NCI-H1105 treated with DMSO at 0.1 percent for 48 hours (cell line): ENCODE results near the gene ZNF182.
"Not testable (repeated sequence)": the region's sequence is repeated elsewhere in the genome, so short reads cannot be mapped to it uniquely, and the experiment has no call there.

Source experiments
- DNase-seq: peaks from one replicate; lab custom pipeline; 2025; lab: John Stamatoyannopoulos, UW

The ZNF182 gene

DNA sequence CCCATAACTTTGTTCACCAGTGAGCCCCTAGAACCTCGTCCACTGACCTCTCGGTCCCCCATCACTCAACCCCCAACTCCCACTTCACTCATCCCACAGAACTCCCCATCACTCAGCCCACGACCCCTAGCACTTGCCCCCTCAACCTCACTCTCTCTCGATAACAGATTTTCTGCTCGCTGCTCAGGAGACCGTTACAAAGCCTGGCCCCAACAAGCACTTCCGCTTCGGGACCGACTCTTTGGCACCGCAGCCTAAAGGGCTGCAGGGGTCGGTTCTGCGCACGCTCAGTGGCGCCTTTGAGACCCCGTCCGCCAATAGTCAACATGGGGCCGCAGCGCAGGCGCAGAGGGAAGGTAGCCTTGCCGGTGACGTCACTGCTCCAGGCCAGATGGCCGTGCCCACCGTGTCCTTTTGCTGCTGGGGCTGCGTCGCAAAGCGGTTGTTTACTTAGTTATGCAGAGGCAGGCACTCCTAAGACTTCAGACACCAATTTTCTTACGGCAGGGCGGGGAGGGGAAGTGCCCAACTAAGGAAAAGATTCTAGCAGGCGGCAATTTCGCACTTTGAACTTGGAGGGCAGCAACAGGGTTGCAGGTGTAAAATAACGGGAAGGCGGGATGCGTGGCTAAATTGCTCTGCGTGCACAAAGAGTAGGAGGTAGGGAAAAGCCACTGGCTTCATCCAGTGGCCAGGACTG is at the start of gene ZNF182:
Gene ZNF182 (minus strand): TSS at position 232 of the 700 bp plus-strand sequence. CDS start 1,380 bp downstream, outside the sequence.
- peak; percentile 88 for DNase-seq

DNA sequence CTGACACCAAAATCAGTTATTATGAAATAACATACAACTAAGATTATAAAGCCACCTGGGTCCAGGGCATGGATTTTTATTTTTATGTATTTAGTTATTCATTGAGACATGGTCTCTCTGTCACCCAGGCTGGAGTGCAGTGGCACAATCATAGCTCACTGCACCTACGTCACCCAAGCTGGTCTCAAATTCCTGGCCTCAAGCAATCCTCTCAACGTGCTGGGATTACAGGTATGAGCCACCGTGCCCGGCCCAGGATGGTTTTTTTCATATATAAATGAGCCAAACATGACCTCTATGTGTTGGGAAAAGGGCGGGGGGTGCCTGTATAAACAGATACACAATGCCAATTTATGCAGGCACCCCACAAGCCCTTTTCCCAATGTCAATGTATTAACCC is 43.1 kb upstream of the ZNF182 start:
- no peak for DNase-seq

DNA sequence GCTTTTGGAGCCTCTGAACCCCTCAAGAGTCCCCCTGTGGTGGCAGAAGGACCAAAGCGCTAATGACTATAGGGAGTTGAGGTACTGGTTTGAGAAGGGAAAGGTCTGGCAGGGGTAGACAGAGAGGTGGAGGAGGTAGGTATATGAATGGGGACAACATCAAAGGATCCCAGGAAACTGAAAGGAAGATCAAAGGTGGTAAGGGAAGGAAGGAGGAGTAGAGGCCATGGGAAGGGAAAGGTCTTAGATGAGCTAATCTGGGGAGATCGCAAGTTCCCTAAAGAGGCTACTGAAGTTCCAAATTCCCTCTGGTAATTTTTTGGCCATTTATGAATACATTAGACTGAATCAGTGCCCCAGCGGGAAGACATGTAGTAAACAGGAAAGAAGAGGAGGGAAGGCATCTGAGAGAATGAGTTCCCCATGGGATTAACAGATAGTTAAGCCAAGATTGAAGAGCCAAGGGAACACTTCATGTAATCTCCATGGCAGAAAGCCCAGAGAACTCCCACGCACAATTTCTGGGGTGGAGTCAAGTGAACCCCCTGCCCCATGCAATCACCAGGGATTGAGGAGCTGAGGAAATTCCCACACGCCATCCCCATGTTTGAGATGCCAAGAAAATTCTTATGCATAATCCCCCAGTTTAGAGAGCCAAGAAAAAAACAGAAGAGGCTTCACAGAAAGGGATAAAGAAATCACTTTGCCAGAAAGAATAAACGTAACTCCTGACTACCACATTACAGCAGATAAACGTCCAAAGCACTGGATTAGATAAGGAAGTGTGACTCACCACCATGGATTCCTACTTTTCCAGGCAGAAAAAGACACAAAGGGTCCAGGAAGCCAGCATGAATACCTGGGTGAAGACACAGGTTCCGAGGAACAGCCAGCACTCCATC is 41.9 kb upstream of the ZNF182 start:
- DNase-seq = no peak

DNA sequence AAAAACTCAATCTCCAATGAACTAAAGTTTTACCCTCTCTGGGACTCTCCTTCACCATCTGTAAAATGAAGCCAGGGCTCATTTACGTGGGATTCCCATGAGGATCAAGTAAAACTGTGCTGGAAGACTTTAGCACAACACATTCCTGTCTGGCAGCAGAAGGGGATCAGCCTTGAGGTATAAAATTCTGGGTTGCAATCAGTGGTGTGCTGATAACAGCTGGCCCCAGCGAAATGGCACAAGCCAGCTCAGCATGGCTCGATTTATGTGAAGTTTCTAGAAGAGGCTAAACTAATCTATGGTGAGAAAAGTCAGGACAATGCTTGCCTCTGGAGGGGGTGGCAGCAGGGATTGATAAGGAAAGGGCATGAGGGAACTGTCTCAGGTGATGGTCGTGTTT is 39.3 kb upstream of the ZNF182 start:
- no peak for DNase-seq

DNA sequence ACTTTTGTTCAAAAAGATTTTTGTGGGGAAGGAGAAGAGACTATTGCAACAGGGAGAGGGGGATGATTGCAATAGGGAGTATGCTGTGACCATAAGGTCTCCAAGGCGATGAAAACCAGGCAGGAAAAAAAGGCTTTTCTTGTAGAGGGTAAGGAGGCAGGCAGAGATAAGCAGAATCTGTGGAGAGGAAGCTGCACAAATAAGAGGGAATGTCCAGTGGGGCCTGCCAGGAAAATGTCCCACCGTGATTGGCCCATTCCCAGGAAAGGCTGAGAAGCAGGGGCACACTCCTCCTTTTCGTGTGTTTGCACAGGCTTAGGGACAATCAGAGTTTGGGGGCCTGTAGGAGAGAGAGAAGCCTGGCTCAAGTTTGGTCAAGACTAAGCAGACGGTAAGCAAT is 32.1 kb upstream of the ZNF182 start:
- no peak for DNase-seq

DNA sequence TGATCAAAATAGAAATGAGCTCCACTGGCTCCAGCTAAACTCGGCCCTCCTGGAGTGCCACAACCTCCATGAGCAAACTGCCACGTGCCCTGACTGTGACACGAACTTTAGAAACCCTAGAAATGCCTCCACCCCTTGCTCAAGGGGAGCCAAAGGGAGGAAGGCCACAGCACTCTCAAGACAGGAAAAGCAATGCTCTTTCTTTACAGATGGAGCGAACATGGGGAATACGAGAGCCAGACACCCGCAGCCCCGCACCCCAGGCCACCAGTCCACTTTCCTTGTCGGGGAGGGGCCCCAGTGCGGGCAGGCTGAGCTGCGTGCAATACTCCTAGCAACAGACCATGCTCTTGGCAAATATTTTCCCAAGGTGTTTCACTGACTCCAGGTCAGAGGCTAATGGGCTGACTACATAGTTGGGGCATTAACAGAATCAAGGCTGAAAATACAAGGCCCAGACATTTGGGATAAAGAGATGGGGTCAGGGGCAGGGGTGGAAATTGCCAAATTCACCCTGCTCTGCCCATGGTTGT is 26.9 kb upstream of the ZNF182 start:
- not testable (repeated sequence) for DNase-seq

- DNase-seq = no peak
These were observed 26.4 kb upstream of the ZNF182 start for GRCh38 chrX:48030237-48030636.

DNA sequence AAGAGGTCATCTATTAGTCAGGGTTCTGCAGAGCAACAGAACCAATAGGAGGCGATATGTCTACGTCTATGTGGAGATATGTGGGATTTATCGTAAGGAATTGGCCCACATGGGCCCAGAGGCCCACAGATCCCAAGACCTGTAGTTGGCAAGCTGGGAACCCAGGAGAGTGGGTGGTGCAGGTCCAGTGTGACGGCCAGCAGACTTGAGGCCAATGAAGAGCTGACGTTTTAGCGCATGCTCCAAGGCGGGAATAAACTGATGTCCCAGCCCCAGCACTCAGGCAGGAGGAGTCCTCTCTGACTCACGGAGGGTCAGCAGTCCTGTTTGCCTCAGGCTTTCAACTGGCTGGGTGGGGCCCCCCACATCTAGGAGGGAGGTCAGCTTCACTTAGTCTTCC is 24.3 kb upstream of the ZNF182 start:
- no peak for DNase-seq

DNA sequence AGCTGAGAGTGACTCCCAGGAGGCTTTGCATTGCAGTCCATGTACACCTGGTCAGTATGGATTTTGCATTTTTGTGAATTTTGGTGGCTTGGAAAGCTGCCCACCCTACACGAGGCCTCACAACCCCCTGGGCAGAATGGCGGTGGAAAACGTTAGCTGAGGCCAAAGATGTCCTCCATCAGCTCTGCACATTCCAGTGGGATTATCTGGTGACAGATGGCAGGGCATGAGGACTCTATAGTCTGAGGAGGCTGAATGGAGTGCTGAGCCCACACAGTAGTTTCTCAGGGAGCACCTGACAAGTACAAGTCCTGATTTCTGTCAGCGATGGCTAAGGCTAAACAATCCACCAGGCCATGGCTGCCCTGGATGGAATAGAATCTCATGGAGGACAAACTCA is 23.8 kb upstream of the ZNF182 start:
- DNase-seq = not testable (repeated sequence)

- peak; percentile 48 for DNase-seq
These were observed 21.8 kb upstream of the ZNF182 start for GRCh38 chrX:48025561-48025960.

DNA sequence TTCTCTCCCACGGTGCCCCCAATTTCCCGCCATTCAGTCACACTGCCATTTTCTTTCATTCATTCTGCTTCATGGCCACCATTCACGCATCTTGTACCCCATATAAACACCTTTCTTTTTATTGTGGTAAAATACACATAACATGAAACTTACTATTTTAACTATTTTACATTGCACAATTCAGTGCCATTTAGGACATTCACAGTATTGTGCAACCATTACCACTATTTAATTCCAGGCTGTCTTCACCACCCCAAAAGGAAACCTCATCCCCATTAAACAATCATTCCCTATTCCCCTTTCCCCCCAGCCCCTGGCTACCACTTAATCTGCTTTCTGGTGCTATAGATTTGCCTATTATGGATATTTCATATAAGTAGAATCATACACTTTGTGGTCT is 18.9 kb upstream of the ZNF182 start:
- no peak for DNase-seq

DNA sequence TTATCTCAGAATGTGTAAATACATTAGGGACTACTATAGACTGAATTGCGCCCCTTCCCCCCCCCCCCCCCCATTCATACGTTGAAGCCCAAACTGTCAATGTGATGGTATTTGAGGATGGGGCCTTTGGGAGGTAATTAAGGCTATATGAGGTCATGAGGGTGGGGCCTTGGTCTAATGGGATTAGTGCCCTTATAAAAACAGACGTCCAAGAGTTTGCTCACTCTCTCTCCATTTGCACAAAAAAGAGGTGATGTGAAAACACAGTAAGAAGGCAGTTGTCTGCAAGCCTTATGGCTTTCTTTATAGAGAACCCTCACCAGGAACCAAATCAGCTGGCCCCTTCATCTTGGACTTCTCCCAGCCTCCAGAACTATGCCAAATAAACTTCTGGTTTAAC is 18.3 kb upstream of the ZNF182 start:
- DNase-seq = no peak

- DNase-seq = peak; percentile 74
These were observed 17.5 kb upstream of the ZNF182 start for GRCh38 chrX:48021026-48021900.

- DNase-seq = not testable (repeated sequence)
These were observed 16.7 kb upstream of the ZNF182 start for GRCh38 chrX:48020472-48020871.

DNA sequence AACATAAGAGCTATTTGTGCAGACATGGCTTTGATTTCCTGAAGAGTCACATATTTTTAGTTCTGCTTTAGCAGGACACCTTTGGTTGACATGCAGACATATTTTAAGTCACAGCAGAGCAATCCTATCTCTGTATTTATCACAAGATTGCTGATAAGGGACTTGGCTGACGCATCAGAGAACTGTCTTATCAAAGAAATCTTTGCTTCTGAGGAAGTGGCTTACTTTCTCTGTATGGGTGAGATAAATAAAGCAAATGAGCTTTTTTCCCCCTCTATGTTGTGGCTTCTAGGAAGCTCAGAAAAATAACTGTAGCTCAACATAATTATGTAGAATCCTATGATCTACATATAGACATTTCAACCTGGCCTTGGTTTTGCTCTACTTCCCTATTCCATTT is 16.1 kb upstream of the ZNF182 start:
- not testable (repeated sequence) for DNase-seq

GRCh38 chrX:48016583-48017310 is 13.0 kb upstream of the ZNF182 start:
- not testable (repeated sequence) for DNase-seq

DNA sequence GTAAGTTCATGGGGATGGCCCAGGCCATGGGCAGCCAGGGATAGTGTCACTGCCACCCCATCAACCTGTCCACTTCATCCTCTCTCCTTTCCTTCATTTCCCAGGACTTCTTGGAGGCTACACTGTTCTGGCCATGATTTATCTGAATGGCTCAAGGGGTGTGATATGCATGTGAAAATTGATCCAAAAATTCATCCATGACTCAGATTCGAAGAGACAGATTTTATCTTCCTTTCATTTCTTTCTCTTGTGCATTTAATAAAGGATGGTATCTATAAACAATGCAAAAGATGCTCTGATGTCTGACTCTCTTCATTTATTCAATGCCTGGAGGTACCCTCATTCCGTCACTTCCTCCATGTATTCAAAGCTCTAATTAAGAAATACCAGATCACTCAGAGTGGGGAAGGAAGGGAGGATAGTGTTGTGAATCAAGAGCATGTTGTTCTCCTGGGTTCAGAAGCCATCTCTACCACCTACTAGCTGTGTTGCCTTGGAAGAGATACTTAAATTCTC is 5.7 kb upstream of the ZNF182 start:
- DNase-seq = not testable (repeated sequence)

DNA sequence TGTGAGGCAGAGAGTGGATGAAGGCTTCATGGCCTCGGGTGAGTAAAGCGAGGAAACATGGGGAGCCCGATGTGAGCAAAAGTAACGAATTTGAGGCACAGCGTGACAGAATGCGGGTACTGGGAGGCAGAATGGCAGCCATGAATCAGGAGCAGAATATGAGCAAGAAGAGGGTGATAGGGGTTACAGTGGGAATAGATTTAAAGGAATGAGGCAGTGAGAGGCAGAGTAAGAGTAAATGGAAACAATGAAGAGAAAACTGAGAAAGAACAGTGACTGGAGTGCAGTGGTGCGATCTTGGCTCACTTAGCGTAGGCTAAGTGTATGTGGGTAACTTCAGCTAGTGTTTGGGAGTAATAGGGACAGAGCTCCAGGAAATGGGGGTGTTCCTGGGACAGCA is 2.9 kb upstream of the ZNF182 start, which contains the start of gene SPACA5:
Gene SPACA5 (plus strand): TSS at position 301 of the 400 bp plus-strand sequence. CDS start 815 bp downstream, outside the sequence.
- not testable (repeated sequence) for DNase-seq

DNA sequence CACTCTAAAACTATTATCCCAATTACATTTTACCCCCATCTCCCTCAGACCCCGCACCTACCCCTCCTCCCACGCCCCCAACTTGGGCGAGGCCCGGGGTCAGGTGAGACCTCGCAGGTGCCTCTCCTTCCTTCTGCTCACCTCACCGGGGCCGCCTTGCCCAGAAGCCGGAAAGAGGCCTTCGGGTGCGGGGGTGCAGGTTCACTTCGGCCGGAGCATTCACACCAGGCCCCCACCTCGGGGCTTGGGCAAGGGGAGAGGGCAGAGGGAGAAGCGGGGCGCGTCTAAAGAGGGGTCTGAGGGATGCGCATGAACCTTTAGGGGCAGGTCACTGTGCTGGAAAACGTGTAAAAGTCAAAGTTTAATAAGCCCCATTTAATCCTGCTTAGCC is 427 bp downstream of the ZNF182 start:
- DNase-seq = no peak

GRCh38 chrX:48002929-48003328 is 860 bp downstream of the ZNF182 start:
- no peak for DNase-seq

- DNase-seq = no peak
These were observed 1.5 kb downstream of the ZNF182 start for GRCh38 chrX:48002319-48002718.
